Chondrocyte (in vitro differentiated cells): ENCODE measurements around the gene DNAL1. TPM values are rescaled to one million over a fixed set of nuclear protein-coding genes. Genes with fewer than 3 reads are reported as not detected.
"Not testable (repeated sequence)": the region's sequence is repeated elsewhere in the genome, so short reads cannot be mapped to it uniquely, and the experiment has no call there.

Experiments
- DNase-seq: peaks from one replicate; pipeline ENCODE4 v3.0.0; 2021; ENCODE audit warnings: mixed read lengths, low spot score
- H3K27ac Mint-ChIP-seq: one replicate; pipeline ENCODE4 v1.8.0; 2021; ENCODE audit warnings: mild to moderate bottlenecking, moderate library complexity, mixed read lengths; ENCODE audit not compliant: unreplicated experiment
- H3K27me3 Mint-ChIP-seq: 2 replicates; pipeline ENCODE4 v1.8.0; 2021; ENCODE audit warnings: low read depth, mixed read lengths
- H3K36me3 Mint-ChIP-seq: 2 replicates; pipeline ENCODE4 v1.8.0; 2021; ENCODE audit warnings: low read depth, mixed read lengths
- H3K4me1 Mint-ChIP-seq: 2 replicates; pipeline ENCODE4 v1.8.0; 2021; ENCODE audit warnings: low read depth, mild to moderate bottlenecking, mixed read lengths
- H3K4me3 Mint-ChIP-seq: one replicate; pipeline ENCODE4 v1.8.0; 2021; ENCODE audit warnings: mild to moderate bottlenecking, moderate library complexity, mixed read lengths; ENCODE audit not compliant: unreplicated experiment
- H3K9me3 Mint-ChIP-seq: 2 replicates; pipeline ENCODE4 v1.8.0; 2021; ENCODE audit warnings: low read depth, mixed read lengths
- CTCF ChIP-seq: fragments of 200-600 bp; sonication (generic); IDR thresholded peaks from 2 replicates; pipeline ENCODE4 v1.5.0; 2021; ENCODE audit warnings: antibody characterized with exemption, mild to moderate bottlenecking, moderate library complexity
- total RNA-seq: library from RNA; stranded (reverse); gene quantifications from 3 replicates; pipeline ENCODE4 v1.2.1, GENCODE V29; 2021

Gene DNAL1
- total RNA-seq, 1 donor from 2014 or later = 15.2 TPM

DNA sequence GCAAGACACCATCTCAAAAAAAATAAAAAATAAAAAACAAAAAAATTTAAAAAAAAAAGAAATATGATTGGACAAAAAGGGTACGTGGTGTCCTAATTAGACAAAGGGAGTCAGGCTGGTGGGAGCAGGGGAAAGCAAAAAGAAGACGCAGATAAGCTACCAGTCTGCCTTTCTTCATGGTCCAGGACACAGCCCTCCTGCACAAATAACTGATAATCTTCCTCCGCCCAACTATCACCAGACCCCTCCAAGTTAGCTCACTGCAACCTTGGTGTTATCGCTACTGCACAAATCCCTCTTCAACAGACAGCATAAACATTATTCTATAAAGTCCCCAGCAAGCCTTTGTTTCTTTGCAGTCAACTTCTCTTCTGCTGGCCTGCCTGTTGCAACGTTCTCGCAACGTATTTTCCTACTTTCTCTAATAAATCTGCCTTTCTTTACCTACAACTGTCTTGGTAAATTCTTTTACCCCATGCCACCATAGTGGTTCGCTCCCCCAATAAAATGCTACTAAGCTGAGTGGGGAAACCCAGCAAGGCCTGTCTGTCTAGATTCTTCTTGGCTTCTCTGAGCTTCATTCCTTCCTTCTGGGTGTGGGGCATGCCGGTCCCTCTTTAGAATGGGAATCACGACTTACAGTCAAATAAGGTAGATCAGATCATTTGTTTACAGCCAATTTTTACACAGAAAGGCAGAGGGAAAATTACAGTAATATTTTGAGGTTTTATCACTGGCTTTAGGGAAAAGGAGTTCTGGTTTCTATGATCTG lies 14.6 kb upstream of the DNAL1 start:
- Mint-ChIP-seq H3K27ac (no peak overlapping the region), H3K4me1 (peaks cover 6% of the 10 kb centered on the region), H3K4me3 (no peak overlapping the region), H3K36me3 (no peaks in the 10 kb centered on the region), H3K27me3 (no peaks in the 10 kb centered on the region), H3K9me3 (no peaks in the 10 kb centered on the region)
- no peak for DNase-seq
- TF ChIP-seq CTCF = no peak

GRCh38 chr14:73633116-73634010 lies 11.4 kb upstream of the DNAL1 start:
- Mint-ChIP-seq H3K4me1 (peaks cover 6% of the 10 kb centered on the region), H3K27ac (no peak overlapping the region), H3K9me3 (no peaks in the 10 kb centered on the region), H3K36me3 (no peaks in the 10 kb centered on the region), H3K4me3 (peak overlapping the region; percentile 66), H3K27me3 (no peaks in the 10 kb centered on the region)
- DNase-seq = no peak
- peak; percentile 98 for TF ChIP-seq CTCF

DNA sequence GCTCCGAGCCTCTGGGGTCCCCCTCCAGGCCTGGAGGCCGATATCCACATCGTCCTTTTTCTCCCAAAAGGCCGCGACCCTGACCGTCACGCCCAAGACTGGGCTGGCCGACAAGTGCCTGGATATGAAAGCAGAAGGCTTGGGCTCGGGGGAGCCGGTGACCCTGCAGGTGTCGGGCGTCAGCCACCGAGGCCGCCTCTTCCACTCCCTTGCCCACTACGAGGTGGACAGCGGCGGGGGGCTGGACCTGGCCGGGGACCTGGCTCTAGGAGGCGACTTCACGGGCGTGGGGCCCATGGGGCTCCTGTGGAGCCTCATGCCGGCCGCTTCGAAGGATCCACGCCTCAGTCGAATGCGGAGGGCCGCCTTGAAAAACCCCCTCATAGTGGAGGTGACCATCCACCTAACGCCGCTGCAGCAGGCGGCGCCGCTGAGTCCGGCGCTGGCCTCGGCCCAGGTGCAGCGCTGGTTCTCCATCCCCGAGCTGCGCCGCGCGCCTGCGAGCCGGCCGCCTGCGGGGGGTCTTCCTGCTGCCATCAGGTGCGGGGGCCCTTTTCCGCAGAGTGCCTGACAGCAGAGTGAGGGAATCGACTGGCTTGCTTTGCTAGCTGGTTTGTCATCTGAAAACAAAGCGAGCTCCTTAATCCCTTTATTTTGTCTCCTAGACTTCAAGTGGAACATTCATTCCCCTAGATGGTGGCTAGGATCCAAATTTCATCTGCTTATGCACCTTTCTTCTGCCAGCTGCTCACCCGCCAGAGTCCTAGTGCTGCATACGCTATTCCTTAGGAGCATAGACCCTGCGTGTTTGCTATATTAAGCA lies 10.6 kb upstream of the DNAL1 start:
- no peaks in the 10 kb centered on the region for H3K27me3 Mint-ChIP-seq
- H3K27ac Mint-ChIP-seq = no peak overlapping the region
- TF ChIP-seq CTCF = peak; percentile 1
- peaks cover 13% of the 10 kb centered on the region for H3K4me1 Mint-ChIP-seq
- no peak for DNase-seq
- peak overlapping the region; percentile 66 for H3K4me3 Mint-ChIP-seq
- H3K9me3 Mint-ChIP-seq = no peaks in the 10 kb centered on the region
- no peaks in the 10 kb centered on the region for H3K36me3 Mint-ChIP-seq

DNA sequence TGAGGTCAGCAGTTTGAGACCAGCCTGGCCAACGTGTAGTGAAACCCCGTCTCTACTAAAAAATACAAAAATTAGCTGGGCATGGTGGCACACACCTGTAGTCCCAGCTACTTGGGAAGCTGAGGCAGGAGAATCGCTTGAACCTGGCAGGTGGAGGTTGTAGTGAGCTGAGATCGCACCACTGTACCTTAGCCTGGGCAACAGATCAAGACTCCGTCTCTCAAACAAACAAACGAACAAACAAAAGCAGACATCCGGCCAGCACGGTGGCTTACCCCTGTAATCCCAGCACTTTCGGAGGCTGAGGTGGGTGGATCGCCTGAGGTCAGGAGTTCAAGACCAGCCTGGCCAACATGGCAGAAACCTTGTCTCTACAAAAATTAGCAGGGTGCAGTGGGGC lies 8.4 kb upstream of the DNAL1 start:
- H3K9me3 Mint-ChIP-seq, DNase-seq, H3K36me3 Mint-ChIP-seq, H3K27ac Mint-ChIP-seq, H3K4me3 Mint-ChIP-seq, H3K27me3 Mint-ChIP-seq: not testable (repeated sequence)
- H3K4me1 Mint-ChIP-seq = peaks cover 24% of the 10 kb centered on the region

DNA sequence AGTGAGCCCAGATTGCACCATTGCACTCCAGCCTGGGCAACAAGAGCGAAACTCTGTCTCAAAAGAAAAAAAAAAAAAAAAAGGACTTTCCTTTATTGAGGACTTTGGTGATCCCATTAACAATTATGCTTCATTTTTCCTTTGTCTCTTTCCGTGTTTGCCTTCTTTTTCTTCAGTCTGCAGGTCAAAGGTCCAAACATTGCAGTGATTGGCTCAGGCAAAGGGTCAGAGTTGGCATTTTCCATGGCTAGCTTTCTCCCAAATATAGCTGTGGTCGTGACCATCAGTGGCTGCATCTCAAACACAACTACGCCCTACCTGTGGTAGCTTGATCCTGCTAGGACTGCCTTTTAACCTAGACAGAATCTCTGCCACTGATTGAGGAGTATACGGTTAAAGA lies 7.0 kb upstream of the DNAL1 start:
- Mint-ChIP-seq H3K27ac (no peak overlapping the region), H3K27me3 (no peaks in the 10 kb centered on the region), H3K36me3 (no peaks in the 10 kb centered on the region), H3K4me3 (no peak overlapping the region), H3K4me1 (peaks cover 24% of the 10 kb centered on the region), H3K9me3 (no peaks in the 10 kb centered on the region)
- no peak for DNase-seq
- TF ChIP-seq CTCF = no peak
